HEK293 (cell line): ENCODE measurements around the gene ANKAR.

Source experiments
- ATF2 ChIP-seq: fragments of 450-650 bp; formaldehyde crosslinking; IDR thresholded peaks from 2 replicates; pipeline ENCODE4 v1.5.1; 2016; ENCODE audit warnings: missing biosample characterization, missing genetic modification characterization, low read depth
- GLIS1 ChIP-seq: fragments of 450-650 bp; formaldehyde crosslinking; IDR thresholded peaks from 2 replicates; pipeline ENCODE4 v1.5.1; 2016; ENCODE audit warnings: missing biosample characterization, missing genetic modification characterization
- GLIS2 ChIP-seq: fragments of 450-650 bp; formaldehyde crosslinking; IDR thresholded peaks from 2 replicates; pipeline ENCODE4 v1.5.1; 2016; ENCODE audit warnings: missing biosample characterization, missing genetic modification characterization
- INSM2 ChIP-seq: fragments of 450-650 bp; formaldehyde crosslinking; IDR thresholded peaks from 2 replicates; pipeline ENCODE4 v1.5.1; 2016; ENCODE audit warnings: missing biosample characterization, missing genetic modification characterization
- KLF8 ChIP-seq: fragments of 450-650 bp; formaldehyde crosslinking; IDR thresholded peaks from 2 replicates; pipeline ENCODE4 v1.5.1; 2016; ENCODE audit warnings: missing biosample characterization, missing genetic modification characterization
- MEIS1 ChIP-seq: sonication (generic); formaldehyde crosslinking; IDR thresholded peaks from 2 replicates; pipeline ENCODE4 v1.8.1; 2022; ENCODE audit warnings: missing genetic modification reagents, mild to moderate bottlenecking, borderline replicate concordance
- OSR2 ChIP-seq: fragments of 450-650 bp; formaldehyde crosslinking; IDR thresholded peaks from 2 replicates; pipeline ENCODE4 v1.5.1; 2016; ENCODE audit warnings: missing biosample characterization, missing genetic modification characterization
- PRDM4 ChIP-seq: fragments of 450-650 bp; formaldehyde crosslinking; IDR thresholded peaks from 2 replicates; pipeline ENCODE4 v1.5.1; 2017; ENCODE audit warnings: missing biosample characterization, missing genetic modification characterization
- ZBTB17 ChIP-seq: fragments of 450-650 bp; formaldehyde crosslinking; IDR thresholded peaks from 2 replicates; pipeline ENCODE4 v1.5.1; 2016; ENCODE audit warnings: missing biosample characterization, missing genetic modification characterization
- ZBTB6 ChIP-seq: fragments of 450-650 bp; formaldehyde crosslinking; IDR thresholded peaks from 2 replicates; pipeline ENCODE4 v1.5.1; 2017; ENCODE audit warnings: missing biosample characterization, missing genetic modification characterization
- ZNF133 ChIP-seq: fragments of 450-650 bp; formaldehyde crosslinking; IDR thresholded peaks from 2 replicates; pipeline ENCODE4 v1.5.1; 2016; ENCODE audit warnings: missing biosample characterization, missing genetic modification characterization
- ZNF138 ChIP-seq: fragments of 450-650 bp; formaldehyde crosslinking; IDR thresholded peaks from 2 replicates; pipeline ENCODE4 v1.5.1; 2016; ENCODE audit warnings: missing biosample characterization, missing genetic modification characterization, borderline replicate concordance
- ZNF202 ChIP-seq: fragments of 450-650 bp; formaldehyde crosslinking; IDR thresholded peaks from 2 replicates; pipeline ENCODE4 v1.5.1; 2016; ENCODE audit warnings: missing biosample characterization, missing genetic modification characterization, borderline replicate concordance
- ZNF239 ChIP-seq: fragments of 450-650 bp; formaldehyde crosslinking; IDR thresholded peaks from 2 replicates; pipeline ENCODE4 v1.5.1; 2016; ENCODE audit warnings: missing biosample characterization, missing genetic modification characterization
- ZNF366 ChIP-seq: fragments of 450-650 bp; formaldehyde crosslinking; conservative IDR thresholded peaks from 2 replicates; pipeline ENCODE4 v1.5.1; 2016; ENCODE audit warnings: missing biosample characterization, missing genetic modification characterization
- ZNF521 ChIP-seq: fragments of 450-650 bp; formaldehyde crosslinking; IDR thresholded peaks from 2 replicates; pipeline ENCODE4 v1.5.1; 2017; ENCODE audit warnings: missing biosample characterization, mild to moderate bottlenecking, missing genetic modification characterization
- ZNF544 ChIP-seq: fragments of 450-650 bp; formaldehyde crosslinking; IDR thresholded peaks from 2 replicates; pipeline ENCODE4 v1.5.0; 2017; ENCODE audit warnings: missing biosample characterization, missing genetic modification characterization
- ZNF548 ChIP-seq: fragments of 450-650 bp; formaldehyde crosslinking; IDR thresholded peaks from 2 replicates; pipeline ENCODE4 v1.5.1; 2016; ENCODE audit warnings: missing biosample characterization, missing genetic modification characterization
- ZNF624 ChIP-seq: fragments of 450-650 bp; formaldehyde crosslinking; IDR thresholded peaks from 2 replicates; pipeline ENCODE4 v1.5.1; 2017; ENCODE audit warnings: missing biosample characterization, missing genetic modification characterization
- ZNF645 ChIP-seq: fragments of 450-650 bp; formaldehyde crosslinking; IDR thresholded peaks from 2 replicates; pipeline ENCODE4; 2016; ENCODE audit warnings: missing biosample characterization, missing genetic modification characterization
- ZNF658 ChIP-seq: fragments of 450-650 bp; formaldehyde crosslinking; IDR thresholded peaks from 2 replicates; pipeline ENCODE4; 2016; ENCODE audit warnings: missing biosample characterization, missing genetic modification characterization
- ZNF843 ChIP-seq: fragments of 450-650 bp; formaldehyde crosslinking; IDR thresholded peaks from 2 replicates; pipeline ENCODE4 v1.5.1; 2016; ENCODE audit warnings: missing biosample characterization, missing genetic modification characterization
- ZSCAN30 ChIP-seq: fragments of 450-650 bp; IDR thresholded peaks from 2 replicates; pipeline ENCODE4 v1.5.1; 2018; ENCODE audit warnings: missing biosample characterization, mild to moderate bottlenecking, missing genetic modification characterization, moderate library complexity
- TF ChIP-seq, protein P1 (sequence below): fragments of 450-650 bp; formaldehyde crosslinking; IDR thresholded peaks from 2 replicates; pipeline ENCODE4 v1.5.1; 2017; ENCODE audit warnings: missing biosample characterization, missing genetic modification characterization
- TF ChIP-seq, protein P2 (sequence below): fragments of 450-650 bp; IDR thresholded peaks from 2 replicates; pipeline ENCODE4 v1.5.1; 2018; ENCODE audit warnings: missing biosample characterization, missing genetic modification characterization
- TF ChIP-seq, protein P3 (sequence below): fragments of 450-650 bp; formaldehyde crosslinking; IDR thresholded peaks from 2 replicates; pipeline ENCODE4 v1.5.1; 2016; ENCODE audit warnings: missing biosample characterization, missing genetic modification characterization, borderline replicate concordance

Gene ANKAR

DNA sequence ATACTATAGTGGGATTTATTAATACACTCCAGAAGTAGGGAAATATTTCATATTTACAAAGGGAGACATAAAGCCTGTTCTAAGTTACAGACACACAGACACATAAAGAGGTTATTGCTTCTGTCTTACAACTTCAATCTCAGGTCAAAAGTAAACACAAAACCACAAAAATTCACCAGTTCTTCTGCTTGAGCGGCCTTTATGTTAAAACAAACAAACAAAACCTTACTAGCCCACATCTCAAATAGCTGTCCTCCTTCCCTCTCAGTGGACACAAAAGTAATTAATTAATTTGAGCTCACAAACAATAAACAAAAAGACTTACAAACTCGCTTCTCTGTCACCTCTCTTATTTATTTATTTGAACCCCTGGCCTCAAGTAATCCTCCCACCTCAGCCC is 14.7 kb upstream of the ANKAR start (continued):
- no peak for TF ChIP-seq ZNF658 (tag by site-specific recombination)
- TF ChIP-seq INSM2 (tag by site-specific recombination) = peak; percentile 85
- TF ChIP-seq ZSCAN30 (tag by site-specific recombination) = no peak
- TF ChIP-seq ZNF239 = no peak
- TF ChIP-seq ZNF645 (tag by site-specific recombination) = no peak
- 0 out of 2 replicates have a peak, but pooled peaks have one; percentile 26 for TF ChIP-seq PRDM4 (tag by site-specific recombination)
- no peak for TF ChIP-seq ZBTB6 (tag by site-specific recombination)
- peak; percentile 93 for TF ChIP-seq ZNF366 (tag by site-specific recombination)
- TF ChIP-seq ATF2 = no peak
- TF ChIP-seq ZNF544 (tag by site-specific recombination) = no peak
- TF ChIP-seq ZBTB17 (tag by site-specific recombination) = peak; percentile 36; the same call in 1 of the 2 replicates
- TF ChIP-seq ZNF843 (tag by site-specific recombination) = peak; percentile 86
- no peak for TF ChIP-seq ZNF202
- TF ChIP-seq, protein P1, sequence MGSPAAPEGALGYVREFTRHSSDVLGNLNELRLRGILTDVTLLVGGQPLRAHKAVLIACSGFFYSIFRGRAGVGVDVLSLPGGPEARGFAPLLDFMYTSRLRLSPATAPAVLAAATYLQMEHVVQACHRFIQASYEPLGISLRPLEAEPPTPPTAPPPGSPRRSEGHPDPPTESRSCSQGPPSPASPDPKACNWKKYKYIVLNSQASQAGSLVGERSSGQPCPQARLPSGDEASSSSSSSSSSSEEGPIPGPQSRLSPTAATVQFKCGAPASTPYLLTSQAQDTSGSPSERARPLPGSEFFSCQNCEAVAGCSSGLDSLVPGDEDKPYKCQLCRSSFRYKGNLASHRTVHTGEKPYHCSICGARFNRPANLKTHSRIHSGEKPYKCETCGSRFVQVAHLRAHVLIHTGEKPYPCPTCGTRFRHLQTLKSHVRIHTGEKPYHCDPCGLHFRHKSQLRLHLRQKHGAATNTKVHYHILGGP (tag by site-specific recombination) = no peak; the same call in 1 of the 2 replicates
- no peak for TF ChIP-seq ZNF624
- TF ChIP-seq ZNF133 (tag by site-specific recombination) = no peak
- peak; percentile 54; the same call in 1 of the 2 replicates for TF ChIP-seq KLF8 (tag by site-specific recombination)
- no peak for TF ChIP-seq MEIS1 (CRISPR knock-in tag)
- no peak for TF ChIP-seq ZNF521
- TF ChIP-seq GLIS2 (tag by site-specific recombination) = no peak
- TF ChIP-seq, protein P2, sequence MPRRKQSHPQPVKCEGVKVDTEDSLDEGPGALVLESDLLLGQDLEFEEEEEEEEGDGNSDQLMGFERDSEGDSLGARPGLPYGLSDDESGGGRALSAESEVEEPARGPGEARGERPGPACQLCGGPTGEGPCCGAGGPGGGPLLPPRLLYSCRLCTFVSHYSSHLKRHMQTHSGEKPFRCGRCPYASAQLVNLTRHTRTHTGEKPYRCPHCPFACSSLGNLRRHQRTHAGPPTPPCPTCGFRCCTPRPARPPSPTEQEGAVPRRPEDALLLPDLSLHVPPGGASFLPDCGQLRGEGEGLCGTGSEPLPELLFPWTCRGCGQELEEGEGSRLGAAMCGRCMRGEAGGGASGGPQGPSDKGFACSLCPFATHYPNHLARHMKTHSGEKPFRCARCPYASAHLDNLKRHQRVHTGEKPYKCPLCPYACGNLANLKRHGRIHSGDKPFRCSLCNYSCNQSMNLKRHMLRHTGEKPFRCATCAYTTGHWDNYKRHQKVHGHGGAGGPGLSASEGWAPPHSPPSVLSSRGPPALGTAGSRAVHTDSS (tag by site-specific recombination) = no peak
- TF ChIP-seq, protein P3, sequence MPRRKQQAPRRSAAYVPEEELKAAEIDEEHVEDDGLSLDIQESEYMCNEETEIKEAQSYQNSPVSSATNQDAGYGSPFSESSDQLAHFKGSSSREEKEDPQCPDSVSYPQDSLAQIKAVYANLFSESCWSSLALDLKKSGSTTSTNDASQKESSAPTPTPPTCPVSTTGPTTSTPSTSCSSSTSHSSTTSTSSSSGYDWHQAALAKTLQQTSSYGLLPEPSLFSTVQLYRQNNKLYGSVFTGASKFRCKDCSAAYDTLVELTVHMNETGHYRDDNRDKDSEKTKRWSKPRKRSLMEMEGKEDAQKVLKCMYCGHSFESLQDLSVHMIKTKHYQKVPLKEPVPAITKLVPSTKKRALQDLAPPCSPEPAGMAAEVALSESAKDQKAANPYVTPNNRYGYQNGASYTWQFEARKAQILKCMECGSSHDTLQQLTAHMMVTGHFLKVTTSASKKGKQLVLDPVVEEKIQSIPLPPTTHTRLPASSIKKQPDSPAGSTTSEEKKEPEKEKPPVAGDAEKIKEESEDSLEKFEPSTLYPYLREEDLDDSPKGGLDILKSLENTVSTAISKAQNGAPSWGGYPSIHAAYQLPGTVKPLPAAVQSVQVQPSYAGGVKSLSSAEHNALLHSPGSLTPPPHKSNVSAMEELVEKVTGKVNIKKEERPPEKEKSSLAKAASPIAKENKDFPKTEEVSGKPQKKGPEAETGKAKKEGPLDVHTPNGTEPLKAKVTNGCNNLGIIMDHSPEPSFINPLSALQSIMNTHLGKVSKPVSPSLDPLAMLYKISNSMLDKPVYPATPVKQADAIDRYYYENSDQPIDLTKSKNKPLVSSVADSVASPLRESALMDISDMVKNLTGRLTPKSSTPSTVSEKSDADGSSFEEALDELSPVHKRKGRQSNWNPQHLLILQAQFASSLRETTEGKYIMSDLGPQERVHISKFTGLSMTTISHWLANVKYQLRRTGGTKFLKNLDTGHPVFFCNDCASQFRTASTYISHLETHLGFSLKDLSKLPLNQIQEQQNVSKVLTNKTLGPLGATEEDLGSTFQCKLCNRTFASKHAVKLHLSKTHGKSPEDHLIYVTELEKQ (tag by site-specific recombination) = peak; percentile 76; the same call in 1 of the 2 replicates
- TF ChIP-seq OSR2 (tag by site-specific recombination) = peak; percentile 85
- no peak for TF ChIP-seq ZNF548 (tag by site-specific recombination)
- TF ChIP-seq ZNF138 (tag by site-specific recombination) = no peak
- 0 out of 2 replicates have a peak, but pooled peaks have one; percentile 8 for TF ChIP-seq GLIS1 (tag by site-specific recombination)
